Measurements from ENCODE around the gene ANKRD52. TPM values are rescaled to one million over a fixed set of nuclear protein-coding genes. Genes with fewer than 3 reads are reported as not detected.

Gene ANKRD52
- total RNA-seq, 3 donors from 2014 or later = 35.6 to 53.8 (median 43.1) TPM

DNA sequence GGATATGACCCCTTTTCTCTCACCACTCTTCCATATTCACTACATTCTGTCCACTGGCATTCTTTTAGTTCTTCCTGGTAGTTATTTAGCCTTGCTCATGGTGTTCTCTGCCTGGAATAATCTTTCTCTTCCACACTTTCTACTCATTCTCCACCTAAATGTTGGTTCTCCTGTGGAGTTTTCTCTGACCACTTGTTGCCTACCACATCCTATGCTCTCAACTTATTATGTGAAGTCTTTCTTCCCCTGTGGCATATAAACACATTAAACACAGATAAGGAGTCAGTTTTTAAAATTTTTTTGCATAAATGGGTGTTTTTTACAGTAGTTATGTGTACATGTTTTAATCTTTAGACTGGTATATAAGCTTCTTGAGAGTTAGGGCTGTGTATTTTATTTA, 65.6 kb downstream of the ANKRD52 start:
- ATAC-seq (no peak), DNase-seq (no peak)
- no peak for TF ChIP-seq CTCF (IDR thresholded peaks at IDR 0.05)
- intact Hi-C loops (cut with DNase I, micrococcal nuclease) = no loop called here
- Histone ChIP-seq H3K36me3 (ENCODE audit: low read depth) (no peaks in the 10 kb centered on the region), H3K4me3 (no peak overlapping the region), H3K4me1 (ENCODE audit: low read depth) (peaks cover 15% of the 10 kb centered on the region), H3K9me3 (no peaks in the 10 kb centered on the region)

- TF ChIP-seq CTCF (IDR thresholded peaks at IDR 0.05) = no peak
- DNase-seq (no peak), ATAC-seq (no peak)
- H3K36me3 ChIP-seq (ENCODE audit: low read depth) = no peaks in the 10 kb centered on the region
- peak overlapping the region; percentile 31 for H3K4me3 ChIP-seq
- no peaks in the 10 kb centered on the region for H3K9me3 ChIP-seq
- H3K4me1 ChIP-seq (ENCODE audit: low read depth) = peaks cover 21% of the 10 kb centered on the region
- intact Hi-C loops (cut with DNase I, micrococcal nuclease) = no loop called here
Observed at GRCh38 chr12:56190695-56191155, 67.5 kb downstream of the ANKRD52 start.

GRCh38 chr12:56189918-56190694, 68.1 kb downstream of the ANKRD52 start:
- Histone ChIP-seq H3K4me1 (ENCODE audit: low read depth) (peaks cover 21% of the 10 kb centered on the region), H3K36me3 (ENCODE audit: low read depth) (no peaks in the 10 kb centered on the region), H3K9me3 (no peaks in the 10 kb centered on the region), H3K4me3 (peak overlapping the region; percentile 31)
- TF ChIP-seq CTCF (IDR thresholded peaks at IDR 0.05) = no peak
- intact Hi-C loops (cut with DNase I, micrococcal nuclease) = loop anchor here in 1 of 2 donors (10.0 kb wide), 1 partner anchor 65 kb away; the partner anchor contains the start of gene ESYT1
- ATAC-seq (peak; percentile 64), DNase-seq (peak; percentile 85 to 93 (median 87))

DNA sequence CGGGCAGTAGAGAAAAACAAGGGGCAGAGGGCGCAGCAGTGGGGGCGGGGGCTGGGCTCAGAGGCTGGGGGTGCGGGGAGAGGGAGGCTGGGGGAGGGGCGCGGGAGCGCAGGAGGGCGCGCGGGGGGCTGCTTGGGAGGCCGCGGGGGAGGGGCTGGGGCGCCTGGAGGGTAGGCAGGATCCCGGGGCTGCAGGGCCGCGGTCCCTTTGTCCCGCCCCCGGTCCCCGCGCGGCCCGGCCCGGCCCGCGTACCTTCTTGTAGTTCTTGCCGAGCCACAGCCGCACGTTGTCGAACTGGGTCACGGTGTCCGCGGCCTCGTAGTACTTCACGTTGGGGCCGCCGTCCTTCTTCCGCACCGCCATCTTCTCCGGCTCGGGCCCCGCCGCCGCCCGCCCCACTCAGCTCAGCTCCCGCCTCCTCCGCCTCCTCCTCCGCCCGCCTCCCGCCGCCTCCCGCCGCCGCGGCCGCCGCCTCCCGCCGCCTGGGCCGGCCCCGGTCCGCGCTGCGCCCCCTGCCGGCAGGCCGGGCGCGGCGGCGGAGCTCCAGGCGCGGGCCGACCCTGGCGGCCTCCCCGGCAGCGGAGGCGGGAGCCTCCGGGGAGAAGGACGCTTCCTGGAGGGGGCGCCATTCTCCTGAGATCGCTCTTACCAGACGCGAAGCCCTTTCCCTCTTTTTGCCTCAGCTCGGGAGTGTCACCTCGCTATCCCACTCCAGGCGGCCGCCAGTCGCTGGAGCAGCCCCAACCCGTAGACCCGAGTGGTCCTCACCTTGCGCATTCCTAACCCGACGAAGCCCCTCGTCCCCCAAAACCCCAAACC, 68.9 kb downstream of the ANKRD52 start, which contains the start of gene SMARCC2:
TSS of gene SMARCC2 (minus strand) at position 385 of the 819 bp plus-strand sequence. CDS start at position 363, 22 bp downstream.
- DNase-seq (peak; percentile 93 to 96 (median 94)), ATAC-seq (peak; percentile 93)
- TF ChIP-seq CTCF (IDR thresholded peaks at IDR 0.05) = peak; percentile 83
- intact Hi-C loops (cut with DNase I, micrococcal nuclease) = loop anchor here in 1 of 2 donors (10.0 kb wide), 1 partner anchor 65 kb away; the partner anchor contains the start of gene ESYT1
- Histone ChIP-seq H3K4me1 (ENCODE audit: low read depth) (peaks cover 21% of the 10 kb centered on the region), H3K9me3 (no peaks in the 10 kb centered on the region), H3K4me3 (peak within 1 kb of the TSS; percentile 65), H3K36me3 (ENCODE audit: low read depth) (no peaks in the 10 kb centered on the region)

- DNase-seq (no peak), ATAC-seq (peak; percentile 15)
- H3K4me1 ChIP-seq (ENCODE audit: low read depth) = peaks cover 21% of the 10 kb centered on the region
- peak overlapping the region; percentile 65 for H3K4me3 ChIP-seq
- no peaks in the 10 kb centered on the region for H3K36me3 ChIP-seq (ENCODE audit: low read depth)
- intact Hi-C loops (cut with DNase I, micrococcal nuclease) = loop anchor here in 1 of 2 donors (10.0 kb wide), 1 partner anchor 64 kb away; the partner anchor contains the start of gene ESYT1
- H3K9me3 ChIP-seq = no peaks in the 10 kb centered on the region
- TF ChIP-seq CTCF (IDR thresholded peaks at IDR 0.05) = no peak
Observed at GRCh38 chr12:56188778-56189098, 69.4 kb downstream of the ANKRD52 start.
